ENCODE measurements around the gene SNX25.

DNA sequence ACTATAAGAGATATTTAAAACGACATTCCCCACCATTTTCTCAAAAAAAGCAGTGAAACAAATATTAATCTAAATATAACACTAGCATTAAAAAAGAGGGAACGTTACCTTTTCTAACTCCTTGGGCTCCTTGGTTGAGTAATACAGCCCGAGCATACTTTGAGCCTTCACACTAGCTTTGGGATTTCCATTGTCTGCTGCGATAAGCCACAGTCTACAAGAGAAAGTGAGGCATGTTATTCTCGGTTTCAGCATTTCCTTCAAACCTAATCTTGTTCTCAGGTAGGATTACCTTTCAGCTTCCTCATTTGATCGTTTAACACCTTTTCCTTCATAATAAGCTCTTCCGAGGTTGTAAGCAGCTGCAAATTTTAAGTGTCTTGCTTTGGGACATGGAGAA, 164.6 kb downstream of the SNX25 start:
- no peak for TF ChIP-seq POLR2AphosphoS5 (IDR thresholded peaks at IDR 0.05; ENCODE audit: low read depth, low read length)
- TF ChIP-seq TAF1 (IDR thresholded peaks at IDR 0.05; ENCODE audit: borderline replicate concordance, insufficient read depth, low read length) = no peak
